K562 (cell line): ENCODE data around the gene RNF213.

Experiments used
- CBFB ChIP-seq: sonication (generic); formaldehyde crosslinking; IDR thresholded peaks from 2 replicates; pipeline ENCODE4 v1.4.0; 2020; ENCODE audit warnings: mild to moderate bottlenecking, missing genetic modification reagents
- GABPA ChIP-seq: fragments of 200-800 bp; sonication (Bioruptor generic); conservative IDR thresholded peaks from 2 replicates; pipeline ENCODE4 v1.6.1; 2016; ENCODE audit warnings: low read depth, missing genetic modification characterization, missing compliant biosample characterization
- MGA ChIP-seq: fragments of 450-650 bp; IDR thresholded peaks from 2 replicates; pipeline ENCODE4 v1.6.1; 2016; ENCODE audit warnings: mild to moderate bottlenecking, moderate library complexity
- POLR2A ChIP-seq: fragments of 450-650 bp; conservative IDR thresholded peaks from 2 replicates; pipeline ENCODE4 v1.6.1; 2016
- ZNF780A ChIP-seq: fragments of 250-450 bp; sonication (Bioruptor Pico); IDR thresholded peaks from 2 replicates; pipeline ENCODE4 v1.5.0; 2021; ENCODE audit warnings: mild to moderate bottlenecking

DNA sequence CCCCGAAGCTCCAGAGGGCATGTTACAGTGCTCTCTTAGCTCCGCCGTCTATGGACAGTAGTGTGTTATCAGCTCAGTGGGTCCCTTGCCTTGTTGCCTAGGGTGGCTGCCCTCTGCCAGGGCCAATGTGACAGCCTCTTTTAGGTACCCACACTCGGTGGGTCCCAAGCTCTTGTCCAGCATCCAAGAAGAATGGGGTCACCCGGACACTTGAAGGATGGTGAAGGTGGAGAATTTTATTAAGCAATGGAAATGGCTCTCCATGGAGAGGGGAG is 57.0 kb downstream of the RNF213 start:
- TF ChIP-seq POLR2A (no peak), GABPA (tag) (no peak), ZNF780A (CRISPR knock-in tag) (no peak), CBFB (CRISPR knock-in tag) (no peak), MGA (no peak)
